SK-N-SH (cell line): ENCODE measurements around the gene NCF2. TPM values are rescaled to one million over a fixed set of nuclear protein-coding genes. Genes with fewer than 3 reads are reported as not detected.

Experiments
- CTCF ChIA-PET: fragments of 300-600, 350-600 bp; formaldehyde crosslinking; extraction: SDS; loops from one replicate; lab custom pipeline; 2021; lab: Yijun Ruan, JAX
- POLR2A ChIA-PET: fragments of 350-600 bp; sonication (Branson Sonifier 250); formaldehyde crosslinking; extraction: SDS; loops from one replicate; lab custom pipeline; 2020; ENCODE audit warnings: antibody characterized with exemption, inconsistent platforms; lab: Yijun Ruan, JAX
- DNase-seq: peaks from one replicate; pipeline ENCODE4 v3.0.0; 2012
- H2AFZ ChIP-seq: fragments of 200-600 bp; sonication (generic); 2 replicates; pipeline ENCODE4 v1.8.1; 2016; ENCODE audit warnings: antibody characterized with exemption, mild to moderate bottlenecking, low read depth
- H3F3A ChIP-seq: fragments of 200-600 bp; sonication (generic); replicated peaks from 2 replicates; pipeline ENCODE3; 2016; ENCODE audit warnings: antibody characterized with exemption, mild to moderate bottlenecking; ENCODE audit not compliant: insufficient read depth
- H3K27ac ChIP-seq, 2 experiments: fragments of 200-500 bp in 1 of 2; fragments of 200-600 bp in 1 of 2; sonication (Bioruptor generic) in 1 of 2; sonication (generic), shearing (Covaris generic) in 1 of 2; 2 replicates each; pipeline versions ENCODE4 v1.5.1 to v1.6.1; 2014 to 2016; ENCODE audit warnings: low read depth in 2 of 2, inconsistent platforms in 1 of 2, low read length in 1 of 2, mild to moderate bottlenecking in 1 of 2, mixed read lengths in 1 of 2
- H3K27me3 ChIP-seq: fragments of 200-600 bp; sonication (generic), shearing (Covaris generic); 2 replicates; pipeline ENCODE4 v1.6.1; 2016; ENCODE audit warnings: mixed run types; ENCODE audit not compliant: insufficient read depth
- H3K36me3 ChIP-seq, 2 experiments: fragments of 200-500 bp in 1 of 2; fragments of 200-600 bp in 1 of 2; sonication (Bioruptor generic) in 1 of 2; sonication (generic) in 1 of 2; replicated peaks in 1 of 2; 2 replicates each; pipeline versions ENCODE3 to v1.5.1; 2014 to 2016; ENCODE audit warnings: low read length in 1 of 2, mild to moderate bottlenecking in 1 of 2; ENCODE audit not compliant: insufficient read depth in 2 of 2, control insufficient read depth in 1 of 2
- H3K4me1 ChIP-seq, 2 experiments: fragments of 200-500 bp in 1 of 2; fragments of 200-600 bp in 1 of 2; sonication (Bioruptor generic) in 1 of 2; sonication (generic), shearing (Covaris generic) in 1 of 2; 2 replicates each; pipeline versions ENCODE4 v1.5.1 to v1.6.1; 2014 to 2016; ENCODE audit warnings: low read depth in 1 of 2, low read length in 1 of 2, mixed run types in 1 of 2; ENCODE audit not compliant: insufficient read depth in 2 of 2, control insufficient read depth in 1 of 2
- H3K4me2 ChIP-seq: fragments of 200-600 bp; sonication (generic), shearing (Covaris generic); 2 replicates; pipeline ENCODE4 v1.6.1; 2017; ENCODE audit warnings: mixed run types
- H3K4me3 ChIP-seq, 2 experiments: fragments of 200-500 bp in 1 of 2; fragments of 200-600 bp in 1 of 2; sonication (Bioruptor generic) in 1 of 2; sonication (generic), shearing (Covaris generic) in 1 of 2; 2 replicates each; pipeline versions ENCODE4 v1.5.1 to v1.8.1; 2014 to 2016; ENCODE audit warnings: low read depth in 2 of 2, inconsistent platforms in 1 of 2, low read length in 1 of 2, mild to moderate bottlenecking in 1 of 2, mixed read lengths in 1 of 2, moderate library complexity in 1 of 2
- H3K79me2 ChIP-seq: fragments of 200-600 bp; sonication (generic); 2 replicates; pipeline ENCODE4 v1.8.1; 2017; ENCODE audit warnings: mild to moderate bottlenecking; ENCODE audit not compliant: insufficient read depth
- H3K9ac ChIP-seq: fragments of 200-600 bp; sonication (generic); 2 replicates; pipeline ENCODE4 v1.6.1; 2017; ENCODE audit warnings: mixed run types
- H3K9me2 ChIP-seq: fragments of 200-600 bp; sonication (generic); 2 replicates; pipeline ENCODE4 v1.6.1; 2017; ENCODE audit warnings: mixed run types
- H3K9me3 ChIP-seq: fragments of 200-600 bp; sonication (generic); 2 replicates; pipeline ENCODE4 v1.6.1; 2017; ENCODE audit warnings: mixed run types, mild to moderate bottlenecking, moderate library complexity
- H4K20me1 ChIP-seq: fragments of 200-600 bp; sonication (generic); 2 replicates; pipeline ENCODE4 v1.6.1; 2017; ENCODE audit warnings: mild to moderate bottlenecking, mixed run types; ENCODE audit not compliant: insufficient read depth
- CHD2 ChIP-seq: fragments of 150-350 bp; IDR thresholded peaks from 2 replicates; pipeline ENCODE4 v1.6.1; 2018; ENCODE audit warnings: low read length; ENCODE audit not compliant: partially characterized antibody
- GATA2 ChIP-seq: sonication (generic); formaldehyde crosslinking; IDR thresholded peaks from 2 replicates; pipeline ENCODE4 v1.5.0; 2020; ENCODE audit warnings: mild to moderate bottlenecking, missing genetic modification reagents
- MXI1 ChIP-seq: IDR thresholded peaks from 2 replicates; pipeline ENCODE4 v1.6.1; 2012; ENCODE audit warnings: mild to moderate bottlenecking, low read depth, low read length, improper control_type of control experiment
- NFIC ChIP-seq: IDR thresholded peaks from 2 replicates; pipeline ENCODE4 v1.4.0; 2012; ENCODE audit warnings: borderline replicate concordance
- PBX3 ChIP-seq: IDR thresholded peaks from 2 replicates; pipeline ENCODE4; 2012
- RAD21 ChIP-seq: IDR thresholded peaks from 2 replicates; pipeline ENCODE4 v1.6.1; 2012; ENCODE audit warnings: mild to moderate bottlenecking, low read length
- SMC3 ChIP-seq: IDR thresholded peaks from 2 replicates; pipeline ENCODE4 v1.6.1; 2012; ENCODE audit warnings: low read depth, low read length, improper control_type of control experiment
- USF1 ChIP-seq: IDR thresholded peaks from 2 replicates; pipeline ENCODE4 v1.4.0; 2012; ENCODE audit warnings: low read depth, borderline replicate concordance
- WGBS: methylation state at CpG from one replicate; pipeline ENCODE4 v1.1.6; 2017; ENCODE audit warnings: low lambda C conversion rate; 5-methylcytosine and 5-hydroxymethylcytosine counted together
- polyA plus RNA-seq, 3 experiments: library from polyadenylated mRNA; depleted of rRNA; stranded (reverse); fragments of >200 nt; gene quantifications; 2 replicates each; pipeline ENCODE4 v1.2.3, GENCODE V29; 2012
- TF ChIP-seq, protein P1 (sequence below): fragments of 200-600 bp; sonication (generic); IDR thresholded peaks from 2 replicates; pipeline ENCODE4 v1.6.1; 2017; ENCODE audit warnings: antibody characterized with exemption, mild to moderate bottlenecking, moderate library complexity

Gene NCF2
- polyA plus RNA-seq, 1 of the 3 experiments (the other 2 are of a cell fraction), result 2.0 TPM

DNA sequence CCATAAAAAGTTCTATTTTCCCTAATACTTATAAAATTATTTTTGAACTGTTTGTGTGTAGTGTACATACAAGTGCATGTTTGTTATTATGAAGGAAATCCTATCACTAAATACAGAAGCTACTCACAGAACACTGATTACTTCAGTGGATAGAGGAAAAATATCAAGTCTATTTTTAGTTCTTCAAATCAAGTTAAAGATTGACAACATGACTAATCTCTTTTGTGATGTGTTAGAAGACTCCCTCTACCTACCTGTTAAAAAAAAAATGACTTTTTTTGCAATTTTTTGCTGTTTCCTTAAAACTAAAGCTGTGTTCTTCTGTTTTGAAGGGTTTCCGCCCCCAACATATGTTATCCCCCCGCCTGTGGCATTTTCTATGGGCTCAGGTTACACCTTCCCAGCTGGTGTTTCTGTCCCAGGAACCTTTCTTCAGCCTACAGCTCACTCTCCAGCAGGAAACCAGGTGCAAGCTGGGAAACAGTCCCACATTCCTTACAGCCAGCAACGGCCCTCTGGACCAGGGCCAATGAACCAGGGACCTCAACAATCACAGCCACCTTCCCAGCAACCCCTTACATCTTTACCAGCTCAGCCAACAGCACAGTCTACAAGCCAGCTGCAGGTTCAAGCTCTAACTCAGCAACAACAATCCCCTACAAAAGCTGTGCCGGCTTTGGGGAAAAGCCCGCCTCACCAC lies 45.5 kb downstream of the NCF2 start:
- Histone ChIP-seq H4K20me1 (no peaks in the 10 kb centered on the region), H3K4me3 (no peak overlapping the region), H2AFZ (no peak overlapping the region), H3K9me3 (no peaks in the 10 kb centered on the region), H3K36me3 (peaks cover 72 to 96% of the 10 kb centered on the region in 2 experiments), H3K4me1 (peaks cover 0 to 4% of the 10 kb centered on the region in 2 experiments; a peak in 2 of 4 replicates), H3K79me2 (no peaks in the 10 kb centered on the region), H3K4me2 (no peak overlapping the region), H3K27ac (peak overlapping the region in 1 of 2 experiments; percentile 14; a peak in 2 of 4 replicates), H3K9me2 (no peaks in the 10 kb centered on the region), H3K9ac (no peak overlapping the region), H3F3A (peaks cover 6% of the 10 kb centered on the region), H3K27me3 (no peaks in the 10 kb centered on the region)
- WGBS, result 81% methylated on average over 5 of the region's 5 CpGs
- no peak for TF ChIP-seq GATA2 (CRISPR knock-in tag)
- no peak for TF ChIP-seq PBX3
- POLR2A ChIA-PET, result interaction anchor here (1.0 kb wide), 1 partner anchor 36 kb away, joined by 6 read pairs; no protein-coding TSS in a partner anchor
- DNase-seq, result no peak
- CTCF ChIA-PET, result interaction anchor here (0.8 to 1.5 kb wide), 6 partner anchors 9 to 263 kb away, joined by 3 to 7 read pairs (median 4); no protein-coding TSS in a partner anchor

DNA sequence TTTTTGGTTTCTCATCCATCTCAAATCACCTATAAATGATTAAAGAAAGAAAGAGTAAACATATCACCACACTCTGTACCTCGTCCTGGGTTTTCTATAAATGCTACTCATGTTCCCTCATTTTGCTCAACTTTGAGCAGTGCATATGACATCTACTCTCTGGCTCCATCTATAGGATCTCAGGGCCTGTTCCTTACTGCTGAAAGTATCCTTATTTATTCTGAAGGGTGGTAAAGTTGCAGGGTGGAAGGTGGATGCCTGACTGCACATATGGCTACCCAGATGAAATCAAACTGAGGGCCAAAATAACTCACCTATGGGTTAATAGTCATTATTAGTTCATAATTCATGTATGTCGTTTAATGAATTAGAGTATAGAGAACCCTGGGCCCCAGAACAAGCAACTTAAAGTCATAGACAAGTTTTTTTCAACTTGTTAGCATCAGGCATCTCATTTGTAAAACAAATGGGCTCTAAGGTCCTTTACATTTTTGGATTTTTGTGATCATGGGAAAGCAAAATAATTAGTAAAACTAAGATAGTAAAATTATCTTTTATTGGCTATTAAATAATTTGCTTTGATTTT lies 46.5 kb downstream of the NCF2 start:
- H3K4me1 ChIP-seq, result peaks cover 0 to 4% of the 10 kb centered on the region in 2 experiments; a peak in 2 of 4 replicates
- no peak overlapping the region; a peak in 1 of 4 replicates for H3K4me3 ChIP-seq
- H3K27me3 ChIP-seq, result no peaks in the 10 kb centered on the region
- no peaks in the 10 kb centered on the region for H4K20me1 ChIP-seq
- CTCF ChIA-PET, result no interaction called here
- H3K9me2 ChIP-seq, result no peaks in the 10 kb centered on the region
- H3K9me3 ChIP-seq, result no peaks in the 10 kb centered on the region
- peaks cover 6% of the 10 kb centered on the region for H3F3A ChIP-seq
- peaks cover 72 to 93% of the 10 kb centered on the region in 2 experiments for H3K36me3 ChIP-seq
- peak overlapping the region in 1 of 2 experiments; percentile 42; a peak in 1 of 4 replicates for H3K27ac ChIP-seq
- no peak overlapping the region for H2AFZ ChIP-seq
- H3K9ac ChIP-seq, result no peak overlapping the region; the same call in 1 of the 2 replicates
- TF ChIP-seq CHD2 (no peak), NFIC (no peak), USF1 (no peak), SMC3 (peak; percentile 76), MXI1 (0 out of 2 replicates have a peak, but pooled peaks have one; percentile 44), RAD21 (peak; percentile 76)
- TF ChIP-seq, protein P1, sequence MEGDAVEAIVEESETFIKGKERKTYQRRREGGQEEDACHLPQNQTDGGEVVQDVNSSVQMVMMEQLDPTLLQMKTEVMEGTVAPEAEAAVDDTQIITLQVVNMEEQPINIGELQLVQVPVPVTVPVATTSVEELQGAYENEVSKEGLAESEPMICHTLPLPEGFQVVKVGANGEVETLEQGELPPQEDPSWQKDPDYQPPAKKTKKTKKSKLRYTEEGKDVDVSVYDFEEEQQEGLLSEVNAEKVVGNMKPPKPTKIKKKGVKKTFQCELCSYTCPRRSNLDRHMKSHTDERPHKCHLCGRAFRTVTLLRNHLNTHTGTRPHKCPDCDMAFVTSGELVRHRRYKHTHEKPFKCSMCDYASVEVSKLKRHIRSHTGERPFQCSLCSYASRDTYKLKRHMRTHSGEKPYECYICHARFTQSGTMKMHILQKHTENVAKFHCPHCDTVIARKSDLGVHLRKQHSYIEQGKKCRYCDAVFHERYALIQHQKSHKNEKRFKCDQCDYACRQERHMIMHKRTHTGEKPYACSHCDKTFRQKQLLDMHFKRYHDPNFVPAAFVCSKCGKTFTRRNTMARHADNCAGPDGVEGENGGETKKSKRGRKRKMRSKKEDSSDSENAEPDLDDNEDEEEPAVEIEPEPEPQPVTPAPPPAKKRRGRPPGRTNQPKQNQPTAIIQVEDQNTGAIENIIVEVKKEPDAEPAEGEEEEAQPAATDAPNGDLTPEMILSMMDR, result peak; percentile 83
- 71% methylated on average over 2 of the region's 2 CpGs for WGBS
- no peaks in the 10 kb centered on the region for H3K79me2 ChIP-seq
- H3K4me2 ChIP-seq, result no peak overlapping the region
- DNase-seq, result peak; percentile 48
- POLR2A ChIA-PET, result no interaction called here
